Activated CD8-positive, alpha-beta memory T cell treated with anti-CD3 and anti-CD28 coated beads, Interleukin-2, amount 50 U/mL, for 24 hours (primary cell): ENCODE results near the gene ANGPTL3.
"Not testable (repeated sequence)": the region's sequence is repeated elsewhere in the genome, so short reads cannot be mapped to it uniquely, and the experiment has no call there.

Experiments
- DNase-seq: peaks from one replicate; pipeline ENCODE4 v3.0.0-alpha.2; 2020; ENCODE audit errors: extremely low read depth

ANGPTL3 gene, protein sequence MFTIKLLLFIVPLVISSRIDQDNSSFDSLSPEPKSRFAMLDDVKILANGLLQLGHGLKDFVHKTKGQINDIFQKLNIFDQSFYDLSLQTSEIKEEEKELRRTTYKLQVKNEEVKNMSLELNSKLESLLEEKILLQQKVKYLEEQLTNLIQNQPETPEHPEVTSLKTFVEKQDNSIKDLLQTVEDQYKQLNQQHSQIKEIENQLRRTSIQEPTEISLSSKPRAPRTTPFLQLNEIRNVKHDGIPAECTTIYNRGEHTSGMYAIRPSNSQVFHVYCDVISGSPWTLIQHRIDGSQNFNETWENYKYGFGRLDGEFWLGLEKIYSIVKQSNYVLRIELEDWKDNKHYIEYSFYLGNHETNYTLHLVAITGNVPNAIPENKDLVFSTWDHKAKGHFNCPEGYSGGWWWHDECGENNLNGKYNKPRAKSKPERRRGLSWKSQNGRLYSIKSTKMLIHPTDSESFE

DNA sequence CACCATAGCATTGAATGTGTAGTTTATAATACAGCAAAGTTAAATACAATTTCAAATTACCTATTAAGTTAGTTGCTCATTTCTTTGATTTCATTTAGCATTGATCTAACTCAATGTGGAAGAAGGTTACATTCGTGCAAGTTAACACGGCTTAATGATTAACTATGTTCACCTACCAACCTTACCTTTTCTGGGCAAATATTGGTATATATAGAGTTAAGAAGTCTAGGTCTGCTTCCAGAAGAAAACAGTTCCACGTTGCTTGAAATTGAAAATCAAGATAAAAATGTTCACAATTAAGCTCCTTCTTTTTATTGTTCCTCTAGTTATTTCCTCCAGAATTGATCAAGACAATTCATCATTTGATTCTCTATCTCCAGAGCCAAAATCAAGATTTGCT, at the start of gene ANGPTL3:
TSS of gene ANGPTL3 (plus strand) at position 240 of the 400 bp plus-strand sequence. CDS start at position 287, 47 bp downstream.
- no peak for DNase-seq

DNA sequence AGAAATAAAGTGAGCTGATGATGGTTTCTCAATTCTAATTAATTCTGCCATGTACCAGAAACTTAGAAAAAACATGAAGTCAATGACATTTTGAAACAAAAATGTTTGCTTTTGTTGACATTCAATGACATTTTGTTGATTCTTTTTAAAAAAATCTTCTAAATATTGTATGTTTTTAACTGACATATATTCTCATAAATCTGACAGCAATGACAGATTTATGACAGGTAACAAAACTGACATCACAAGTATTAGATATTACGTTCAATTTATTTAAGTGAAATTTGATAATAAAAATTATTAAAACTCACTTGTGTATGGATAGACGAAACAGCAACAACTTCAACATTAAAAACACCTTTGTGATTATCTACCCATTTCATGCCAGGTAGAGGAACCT, 36.0 kb upstream of the ANGPTL3 start:
- no peak for DNase-seq

GRCh38 chr1:62567182-62567581, 30.1 kb upstream of the ANGPTL3 start:
- not testable (repeated sequence) for DNase-seq

DNA sequence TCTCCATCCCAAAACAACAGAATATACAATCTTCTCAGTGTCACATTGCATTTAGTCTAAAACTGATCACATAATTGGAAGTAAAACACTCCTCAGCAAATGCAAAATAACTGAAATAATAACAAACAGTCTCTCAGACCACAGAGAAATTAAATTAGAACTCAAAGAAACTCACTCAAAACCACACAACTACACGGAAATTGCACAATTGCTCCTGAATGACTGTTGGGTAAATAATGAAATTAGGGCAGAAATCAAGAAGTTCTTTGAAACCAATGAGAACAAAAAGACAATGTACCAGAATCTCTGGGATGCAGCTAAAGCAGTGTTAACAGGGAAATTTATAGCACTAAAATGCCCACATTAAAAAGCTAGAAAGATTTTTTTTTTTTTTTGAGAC, 29.4 kb upstream of the ANGPTL3 start:
- DNase-seq = not testable (repeated sequence)

GRCh38 chr1:62571517-62571916, 25.8 kb upstream of the ANGPTL3 start:
- not testable (repeated sequence) for DNase-seq

- DNase-seq = no peak
Observed at GRCh38 chr1:62572476-62572875, 24.8 kb upstream of the ANGPTL3 start.

DNA sequence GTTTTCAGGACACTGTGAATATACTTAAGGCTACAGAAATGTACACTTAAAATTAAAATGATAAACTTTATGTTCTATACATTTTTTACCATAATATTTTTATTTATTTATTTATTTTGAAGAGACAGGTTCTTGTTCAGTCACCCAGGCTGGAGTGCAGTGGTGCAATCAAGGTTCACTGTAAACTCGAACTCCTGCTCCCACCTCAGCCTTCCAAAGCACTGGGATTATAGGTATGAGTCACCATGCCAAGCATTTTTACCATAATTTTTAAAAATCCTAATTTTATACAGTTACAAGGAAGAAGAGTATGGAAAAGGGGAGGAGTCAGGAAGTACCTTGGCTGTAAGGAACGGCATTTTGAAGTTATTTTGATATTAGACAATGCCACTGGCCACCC, 23.6 kb upstream of the ANGPTL3 start:
- no peak for DNase-seq

GRCh38 chr1:62585469-62586155, 11.7 kb upstream of the ANGPTL3 start:
- DNase-seq = no peak

GRCh38 chr1:62588000-62588399, 9.3 kb upstream of the ANGPTL3 start:
- no peak for DNase-seq

DNA sequence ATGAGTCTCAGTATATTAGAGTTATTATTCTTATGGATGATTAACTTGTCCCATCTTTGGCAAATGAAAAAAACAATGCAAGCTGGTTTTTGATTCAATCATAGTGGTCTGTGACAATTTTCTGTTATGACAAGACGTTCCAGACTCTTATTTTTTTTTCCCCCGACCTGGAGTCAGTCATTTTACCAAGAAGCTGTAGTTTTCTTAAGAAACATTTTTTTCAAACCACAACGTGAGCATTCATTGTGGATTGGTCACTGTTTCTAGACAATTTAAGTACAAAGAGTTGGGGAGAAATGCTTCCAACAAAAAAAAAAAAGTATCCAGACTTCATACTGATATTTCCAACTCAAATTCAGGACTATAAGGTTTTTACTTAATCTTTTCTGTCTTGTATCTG, 8.0 kb upstream of the ANGPTL3 start:
- no peak for DNase-seq

GRCh38 chr1:62590255-62590969, 6.9 kb upstream of the ANGPTL3 start:
- DNase-seq = no peak

DNA sequence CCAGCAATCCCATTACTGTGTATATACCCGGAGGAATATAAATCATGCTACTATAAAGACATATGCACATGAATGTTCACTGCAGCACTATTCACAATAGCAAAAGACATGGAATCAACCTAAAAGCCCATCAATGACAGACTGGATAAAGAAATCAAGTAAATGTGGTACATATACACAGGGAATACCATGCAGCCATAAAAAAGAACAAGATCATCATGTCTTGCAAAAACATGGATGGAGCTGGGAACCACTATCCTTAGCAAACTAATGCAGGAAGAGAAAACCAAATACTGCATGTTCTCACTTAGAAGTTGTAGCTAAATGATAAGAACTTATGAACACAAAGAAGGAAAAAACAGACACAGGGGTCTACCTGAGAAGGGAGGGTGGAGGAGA, 6.4 kb upstream of the ANGPTL3 start:
- no peak for DNase-seq

- DNase-seq = no peak
Observed at GRCh38 chr1:62593825-62594394, 3.4 kb upstream of the ANGPTL3 start.

- no peak for DNase-seq
Observed at GRCh38 chr1:62595647-62596046, 1.7 kb upstream of the ANGPTL3 start.

- no peak for DNase-seq
Observed at GRCh38 chr1:62599044-62599443, 1.7 kb downstream of the ANGPTL3 start.

DNA sequence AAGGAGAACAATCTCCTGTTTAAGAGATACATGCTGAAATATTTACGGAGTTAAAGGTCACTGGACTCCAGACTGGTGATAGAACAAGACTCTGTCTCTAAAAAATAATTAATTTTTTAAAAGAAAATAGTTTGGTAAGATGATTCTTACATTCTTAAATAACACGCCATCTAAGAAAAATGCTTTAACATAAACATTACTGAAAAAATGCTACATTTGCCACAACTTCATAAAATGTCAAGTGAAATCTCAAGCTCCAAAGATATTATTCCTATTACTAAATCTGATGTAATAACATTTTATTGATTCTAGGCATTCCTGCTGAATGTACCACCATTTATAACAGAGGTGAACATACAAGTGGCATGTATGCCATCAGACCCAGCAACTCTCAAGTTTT, 4.1 kb downstream of the ANGPTL3 start:
- DNase-seq = no peak

GRCh38 chr1:62608905-62609304, 11.6 kb downstream of the ANGPTL3 start:
- no peak for DNase-seq

DNA sequence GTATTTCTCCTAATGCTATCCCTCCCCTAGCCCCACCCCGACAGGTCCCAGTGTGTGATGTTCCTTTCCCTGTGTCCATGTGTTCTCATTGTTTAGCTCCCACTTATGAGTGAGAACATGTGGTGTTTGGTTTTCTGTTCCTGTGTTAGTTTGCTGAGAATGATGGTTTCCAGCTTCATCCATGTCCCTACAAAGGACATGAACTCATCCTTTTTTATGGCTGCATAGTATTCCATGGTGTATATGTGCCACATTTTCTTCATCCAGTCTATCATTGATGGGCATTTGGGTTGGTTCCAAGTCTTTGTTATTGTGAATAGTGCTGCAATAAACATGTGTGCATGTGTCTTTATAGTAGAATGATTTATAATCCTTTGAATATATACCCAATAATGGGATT, 13.3 kb downstream of the ANGPTL3 start:
- DNase-seq = not testable (repeated sequence)

DNA sequence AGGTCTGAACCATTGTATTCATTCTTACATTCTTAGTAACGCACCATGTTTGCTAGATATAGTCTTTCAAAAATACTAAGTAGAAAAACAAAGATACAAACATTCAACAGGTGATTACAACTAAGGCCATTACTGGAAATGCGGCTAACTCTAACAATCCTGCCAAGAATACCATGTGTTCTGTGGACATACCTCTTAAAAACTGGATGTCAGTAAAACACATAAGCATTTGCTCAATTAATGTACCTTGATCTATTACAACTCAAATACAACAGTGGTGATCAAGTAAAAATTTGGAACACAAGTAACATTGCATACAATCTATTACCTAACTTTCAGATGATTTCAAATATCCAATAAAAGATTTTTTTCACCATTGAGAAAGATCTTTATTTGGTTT, 15.4 kb downstream of the ANGPTL3 start:
- DNase-seq = no peak

GRCh38 chr1:62613325-62613727, 16.0 kb downstream of the ANGPTL3 start:
- DNase-seq = no peak

- no peak for DNase-seq
Observed at GRCh38 chr1:62613890-62614289, 16.6 kb downstream of the ANGPTL3 start.

- no peak for DNase-seq
Observed at GRCh38 chr1:62621907-62622306, 24.6 kb downstream of the ANGPTL3 start.
